Activated T-cell treated with anti-CD3 and anti-CD28 coated beads, Interleukin-2, amount 50 U/mL, for 72 hours (primary cell): ENCODE measurements around the gene ARMH3. TPM values are rescaled to one million over a fixed set of nuclear protein-coding genes. Genes with fewer than 3 reads are reported as not detected.

ENCODE experiments used
- ATAC-seq, 2 donors: fragments of 150-1000 bp; cut with Tn5 transposase; replicated peaks in 1 of 2; 2 replicates each; pipeline ENCODE4 v1.10.0; 2021; ENCODE audit warnings: moderate library complexity in 2 of 2, mild to moderate bottlenecking in 1 of 2
- DNase-seq, 2 donors: peaks; one replicate each; pipeline ENCODE4 v3.0.0; 2021 to 2022; ENCODE audit warnings: mixed read lengths in 1 of 2
- H3K27ac Mint-ChIP-seq: one replicate; pipeline ENCODE4 v1.8.0; 2022; ENCODE audit warnings: mild to moderate bottlenecking, moderate library complexity, mixed read lengths
- H3K27me3 Mint-ChIP-seq: one replicate; pipeline ENCODE4 v1.8.0; 2022; ENCODE audit warnings: low read depth, mixed read lengths
- H3K36me3 Mint-ChIP-seq, 2 donors: one replicate each; pipeline ENCODE4 v1.8.0; 2022; ENCODE audit warnings: mixed read lengths in 2 of 2, mild to moderate bottlenecking in 1 of 2; ENCODE audit not compliant: insufficient read depth in 2 of 2
- H3K4me1 Mint-ChIP-seq: one replicate; pipeline ENCODE4 v1.8.0; 2022; ENCODE audit warnings: low read depth, mixed read lengths
- H3K4me3 Mint-ChIP-seq, 2 donors: one replicate each; pipeline ENCODE4 v1.8.0; 2022; ENCODE audit warnings: mild to moderate bottlenecking in 2 of 2, mixed read lengths in 2 of 2, moderate library complexity in 2 of 2
- H3K9me3 Mint-ChIP-seq, 2 donors: one replicate each; pipeline ENCODE4 v1.8.0; 2022; ENCODE audit warnings: mixed read lengths in 2 of 2
- total RNA-seq, 2 donors: library from RNA; stranded (reverse); gene quantifications; one replicate each; pipeline ENCODE4 v1.2.3, GENCODE V29; 2022

Gene ARMH3
- total RNA-seq, 2 donors from 2014 or later = 20.1 to 23.1 TPM

GRCh38 chr10:101965075-101965765 lies 90.8 kb downstream of the ARMH3 start:
- H3K9me3 Mint-ChIP-seq = no peaks in the 10 kb centered on the region
- ATAC-seq = no peak
- no peaks in the 10 kb centered on the region for H3K27me3 Mint-ChIP-seq
- H3K27ac Mint-ChIP-seq = no peak overlapping the region
- DNase-seq = no peak
- H3K4me1 Mint-ChIP-seq = peaks cover 26% of the 10 kb centered on the region
- H3K36me3 Mint-ChIP-seq = peaks cover 1 to 2% of the 10 kb centered on the region in 2 donors
- H3K4me3 Mint-ChIP-seq = no peak overlapping the region

GRCh38 chr10:101961591-101962498 lies 94.1 kb downstream of the ARMH3 start:
- Mint-ChIP-seq H3K9me3 (no peaks in the 10 kb centered on the region), H3K27me3 (no peaks in the 10 kb centered on the region), H3K36me3 (peaks cover 0 to 2% of the 10 kb centered on the region in 2 donors), H3K4me3 (no peak overlapping the region), H3K4me1 (peaks cover 4% of the 10 kb centered on the region), H3K27ac (no peak overlapping the region)
- DNase-seq (no peak), ATAC-seq (no peak)

- Mint-ChIP-seq H3K27me3 (no peaks in the 10 kb centered on the region), H3K36me3 (peaks cover 0 to 3% of the 10 kb centered on the region in 2 donors), H3K4me3 (no peak overlapping the region), H3K4me1 (no peaks in the 10 kb centered on the region), H3K9me3 (no peaks in the 10 kb centered on the region), H3K27ac (no peak overlapping the region)
- no peak for DNase-seq
- ATAC-seq = no peak
Measured at GRCh38 chr10:101960879-101961395, 95.0 kb downstream of the ARMH3 start.

- Mint-ChIP-seq H3K27me3 (no peaks in the 10 kb centered on the region), H3K4me1 (no peaks in the 10 kb centered on the region), H3K9me3 (peaks cover 0 to 4% of the 10 kb centered on the region in 2 donors), H3K4me3 (no peak overlapping the region), H3K36me3 (peaks cover 2 to 8% of the 10 kb centered on the region in 2 donors), H3K27ac (no peak overlapping the region)
- DNase-seq = no peak
- no peak for ATAC-seq
Measured at GRCh38 chr10:101959346-101959916, 96.5 kb downstream of the ARMH3 start.

GRCh38 chr10:101958691-101959090 lies 97.3 kb downstream of the ARMH3 start:
- H3K4me3 Mint-ChIP-seq = no peak overlapping the region
- DNase-seq = no peak
- ATAC-seq = no peak
- H3K4me1 Mint-ChIP-seq = no peaks in the 10 kb centered on the region
- H3K27ac Mint-ChIP-seq = no peak overlapping the region
- peaks cover 0 to 4% of the 10 kb centered on the region in 2 donors for H3K9me3 Mint-ChIP-seq
- H3K27me3 Mint-ChIP-seq = no peaks in the 10 kb centered on the region
- H3K36me3 Mint-ChIP-seq = peaks cover 4 to 11% of the 10 kb centered on the region in 2 donors

- ATAC-seq = no peak
- peaks cover 2 to 7% of the 10 kb centered on the region in 2 donors for H3K9me3 Mint-ChIP-seq
Measured at GRCh38 chr10:101956898-101957297, 99.1 kb downstream of the ARMH3 start.

GRCh38 chr10:101956117-101956516 lies 99.9 kb downstream of the ARMH3 start:
- peaks cover 12 to 21% of the 10 kb centered on the region in 2 donors for H3K36me3 Mint-ChIP-seq
- peaks cover 2 to 7% of the 10 kb centered on the region in 2 donors for H3K9me3 Mint-ChIP-seq
- no peaks in the 10 kb centered on the region for H3K4me1 Mint-ChIP-seq
- ATAC-seq (no peak), DNase-seq (no peak)
- no peaks in the 10 kb centered on the region for H3K27me3 Mint-ChIP-seq
- H3K27ac Mint-ChIP-seq = no peak overlapping the region
- no peak overlapping the region for H3K4me3 Mint-ChIP-seq

More at GRCh38 chr10:101956898-101957297, 99.1 kb downstream of the ARMH3 start:
- H3K27me3 Mint-ChIP-seq = no peaks in the 10 kb centered on the region
- no peak overlapping the region for H3K4me3 Mint-ChIP-seq
- H3K36me3 Mint-ChIP-seq = peaks cover 12 to 19% of the 10 kb centered on the region in 2 donors
- DNase-seq = no peak
- no peaks in the 10 kb centered on the region for H3K4me1 Mint-ChIP-seq
- peak overlapping the region; percentile 14 for H3K27ac Mint-ChIP-seq

- Mint-ChIP-seq H3K4me1 (no peaks in the 10 kb centered on the region), H3K27me3 (no peaks in the 10 kb centered on the region), H3K4me3 (no peak overlapping the region), H3K27ac (no peak overlapping the region), H3K36me3 (peaks cover 24 to 38% of the 10 kb centered on the region in 2 donors), H3K9me3 (peaks cover 9 to 13% of the 10 kb centered on the region in 2 donors)
- no peak for DNase-seq
- ATAC-seq = no peak
Measured at GRCh38 chr10:101952191-101952590, 103.8 kb downstream of the ARMH3 start.

GRCh38 chr10:101950213-101950612 lies 105.8 kb downstream of the ARMH3 start:
- DNase-seq (no peak), ATAC-seq (no peak)
- Mint-ChIP-seq H3K27me3 (no peaks in the 10 kb centered on the region), H3K36me3 (peaks cover 26 to 39% of the 10 kb centered on the region in 2 donors), H3K4me1 (no peaks in the 10 kb centered on the region), H3K4me3 (no peak overlapping the region), H3K9me3 (peaks cover 9 to 13% of the 10 kb centered on the region in 2 donors), H3K27ac (no peak overlapping the region)

- Mint-ChIP-seq H3K27ac (no peak overlapping the region), H3K4me3 (no peak overlapping the region), H3K27me3 (no peaks in the 10 kb centered on the region), H3K36me3 (peaks cover 6 to 7% of the 10 kb centered on the region in 2 donors), H3K4me1 (no peaks in the 10 kb centered on the region), H3K9me3 (no peaks in the 10 kb centered on the region)
- no peak for DNase-seq
- ATAC-seq = no peak
Measured at GRCh38 chr10:101941871-101942270, 114.1 kb downstream of the ARMH3 start.

- DNase-seq (no peak), ATAC-seq (no peak)
- no peaks in the 10 kb centered on the region for H3K9me3 Mint-ChIP-seq
- no peaks in the 10 kb centered on the region for H3K27me3 Mint-ChIP-seq
- H3K36me3 Mint-ChIP-seq = peaks cover 4% of the 10 kb centered on the region in 2 donors
- no peak overlapping the region for H3K4me3 Mint-ChIP-seq
- peak overlapping the region; percentile 6 for H3K27ac Mint-ChIP-seq
- H3K4me1 Mint-ChIP-seq = no peaks in the 10 kb centered on the region
Measured at GRCh38 chr10:101940916-101941315, 115.1 kb downstream of the ARMH3 start.

- Mint-ChIP-seq H3K27me3 (no peaks in the 10 kb centered on the region), H3K9me3 (no peaks in the 10 kb centered on the region), H3K27ac (no peak overlapping the region), H3K4me1 (no peaks in the 10 kb centered on the region), H3K36me3 (peaks cover 4% of the 10 kb centered on the region in 2 donors), H3K4me3 (no peak overlapping the region)
- no peak for DNase-seq
- ATAC-seq = no peak
Measured at GRCh38 chr10:101939729-101940128, 116.2 kb downstream of the ARMH3 start.
